HepG2 (cell line): ENCODE measurements around the gene DNAJB12. TPM values are rescaled to one million over a fixed set of nuclear protein-coding genes. Genes with fewer than 3 reads are reported as not detected.
A peak's percentile ranks its signal among the peaks of the same experiment; 100 is the strongest.

Experiments
- CC2D1A ChIP-seq: sonication (generic); formaldehyde crosslinking; IDR thresholded peaks from 2 replicates; pipeline ENCODE4 v1.8.1; 2023; ENCODE audit warnings: mild to moderate bottlenecking, missing genetic modification reagents
- EED ChIP-seq: sonication (generic); formaldehyde crosslinking; IDR thresholded peaks from 2 replicates; pipeline ENCODE4 v1.5.0; 2020; ENCODE audit warnings: mild to moderate bottlenecking, missing genetic modification reagents
- ETV5 ChIP-seq: IDR thresholded peaks from 2 replicates; pipeline ENCODE4 v1.6.1; 2018; ENCODE audit warnings: missing biosample characterization, missing genetic modification reagents, inconsistent platforms, borderline replicate concordance
- GTF3A ChIP-seq: sonication (generic); formaldehyde crosslinking; conservative IDR thresholded peaks from 2 replicates; pipeline ENCODE4 v1.4.0; 2020; ENCODE audit warnings: mild to moderate bottlenecking, missing genetic modification reagents
- HNRNPL ChIP-seq: fragments of 200-400 bp; formaldehyde crosslinking; IDR thresholded peaks from 2 replicates; pipeline ENCODE4 v1.6.1; 2017; ENCODE audit warnings: mild to moderate bottlenecking, low read depth, low read length
- IKZF4 ChIP-seq: sonication (generic); formaldehyde crosslinking; IDR thresholded peaks from 2 replicates; pipeline ENCODE4 v1.5.1; 2020; ENCODE audit warnings: borderline replicate concordance, mild to moderate bottlenecking, low read depth, missing genetic modification reagents; ENCODE audit errors: not compliant biosample characterization
- KLF12 ChIP-seq: sonication (generic); formaldehyde crosslinking; IDR thresholded peaks from 2 replicates; pipeline ENCODE4 v1.4.0; 2020; ENCODE audit warnings: missing genetic modification reagents, borderline replicate concordance
- NFYB ChIP-seq: sonication (generic); formaldehyde crosslinking; IDR thresholded peaks from 2 replicates; pipeline ENCODE4 v1.4.0; 2020; ENCODE audit warnings: missing genetic modification reagents
- PAX8 ChIP-seq: sonication (generic); formaldehyde crosslinking; IDR thresholded peaks from 2 replicates; pipeline ENCODE4 v1.8.0; 2022; ENCODE audit warnings: mild to moderate bottlenecking, missing genetic modification reagents, borderline replicate concordance
- SIN3B ChIP-seq: fragments of 150-350 bp; IDR thresholded peaks from 2 replicates; pipeline ENCODE4 v1.6.1; 2014; ENCODE audit warnings: low read length
- SRY ChIP-seq: sonication (generic); formaldehyde crosslinking; IDR thresholded peaks from 2 replicates; pipeline ENCODE4 v1.8.0; 2022; ENCODE audit warnings: mild to moderate bottlenecking, missing genetic modification reagents
- SUZ12 ChIP-seq: fragments of 150-350 bp; IDR thresholded peaks from 2 replicates; pipeline ENCODE4 v1.6.1; 2014; ENCODE audit warnings: low read depth, low read length
- U2AF2 ChIP-seq: fragments of 200-400 bp; formaldehyde crosslinking; IDR thresholded peaks from 2 replicates; pipeline ENCODE4 v1.6.1; 2017; ENCODE audit warnings: low read depth, mild to moderate bottlenecking, low read length
- ZFP62 ChIP-seq: sonication (generic); formaldehyde crosslinking; IDR thresholded peaks from 2 replicates; pipeline ENCODE4 v1.4.0; 2020; ENCODE audit warnings: missing genetic modification reagents
- ZMYM3 ChIP-seq: sonication (generic); formaldehyde crosslinking; IDR thresholded peaks from 2 replicates; pipeline ENCODE4 v1.5.1; 2020; ENCODE audit warnings: mild to moderate bottlenecking, missing genetic modification reagents
- ZNF124 ChIP-seq: sonication (generic); formaldehyde crosslinking; IDR thresholded peaks from 2 replicates; pipeline ENCODE4 v1.4.0; 2020; ENCODE audit warnings: missing genetic modification reagents
- ZNF205 ChIP-seq: IDR thresholded peaks from 2 replicates; pipeline ENCODE4 v1.6.1; 2018; ENCODE audit warnings: missing biosample characterization, missing genetic modification reagents
- ZNF615 ChIP-seq: sonication (generic); formaldehyde crosslinking; IDR thresholded peaks from 2 replicates; pipeline ENCODE4 v1.5.0; 2020; ENCODE audit warnings: mild to moderate bottlenecking, missing genetic modification reagents, borderline replicate concordance
- ZNF761 ChIP-seq: sonication (generic); formaldehyde crosslinking; conservative IDR thresholded peaks from 2 replicates; pipeline ENCODE4 v1.4.0; 2020; ENCODE audit warnings: mild to moderate bottlenecking, missing genetic modification reagents
- polyA plus RNA-seq, 8 experiments: library from polyadenylated mRNA; depleted of rRNA in 3 of 8; stranded (reverse) in 7 of 8; unstranded in 1 of 8; fragments of >200 nt; fragmentation: Illumina TruSeq in 4 of 8; extraction: Trizol in 4 of 8; gene quantifications; 2 replicates each; pipeline versions ENCODE4 v1.2.1 to v1.2.3, GENCODE V29; 2011 to 2016; ENCODE audit warnings: low read depth in 4 of 8, missing spikeins in 1 of 8, mixed read lengths in 1 of 8; ENCODE audit not compliant: insufficient read depth in 1 of 8
- total RNA-seq, 5 experiments: library from RNA; depleted of rRNA; stranded (reverse); fragments of >200 nt; fragmentation: Illumina TruSeq; extraction: Trizol; gene quantifications; 2 replicates each; pipeline ENCODE4 v1.2.3, GENCODE V29; 2016; ENCODE audit warnings: low read depth in 1 of 5
- TF ChIP-seq, protein P1 (sequence below): sonication (generic); formaldehyde crosslinking; IDR thresholded peaks from 2 replicates; pipeline ENCODE4 v1.4.0; 2020; ENCODE audit warnings: missing genetic modification reagents, borderline replicate concordance
- TF ChIP-seq, protein P2 (sequence below): sonication (generic); formaldehyde crosslinking; IDR thresholded peaks from 2 replicates; pipeline ENCODE4 v1.5.1; 2020; ENCODE audit warnings: missing genetic modification reagents, mild to moderate bottlenecking, borderline replicate concordance
- TF ChIP-seq, protein P3 (sequence below): sonication (generic); IDR thresholded peaks from 2 replicates; pipeline ENCODE4 v1.6.1; 2016; ENCODE audit warnings: low read depth, borderline replicate concordance
- TF ChIP-seq, protein P4 (sequence below): sonication (generic); formaldehyde crosslinking; IDR thresholded peaks from 2 replicates; pipeline ENCODE4 v1.4.0; 2020; ENCODE audit warnings: missing genetic modification reagents
- TF ChIP-seq, protein P5 (sequence below): sonication (generic); formaldehyde crosslinking; IDR thresholded peaks from 2 replicates; pipeline ENCODE4 v1.5.0; 2020; ENCODE audit warnings: mild to moderate bottlenecking, low read depth, missing genetic modification reagents, borderline replicate concordance

DNAJB12 gene
- total and polyA plus RNA-seq, 2 of the 13 experiments (the other 11 are each of a cell fraction or from before 2014, with no cell fraction given): 10.8 to 18.2 TPM

DNA sequence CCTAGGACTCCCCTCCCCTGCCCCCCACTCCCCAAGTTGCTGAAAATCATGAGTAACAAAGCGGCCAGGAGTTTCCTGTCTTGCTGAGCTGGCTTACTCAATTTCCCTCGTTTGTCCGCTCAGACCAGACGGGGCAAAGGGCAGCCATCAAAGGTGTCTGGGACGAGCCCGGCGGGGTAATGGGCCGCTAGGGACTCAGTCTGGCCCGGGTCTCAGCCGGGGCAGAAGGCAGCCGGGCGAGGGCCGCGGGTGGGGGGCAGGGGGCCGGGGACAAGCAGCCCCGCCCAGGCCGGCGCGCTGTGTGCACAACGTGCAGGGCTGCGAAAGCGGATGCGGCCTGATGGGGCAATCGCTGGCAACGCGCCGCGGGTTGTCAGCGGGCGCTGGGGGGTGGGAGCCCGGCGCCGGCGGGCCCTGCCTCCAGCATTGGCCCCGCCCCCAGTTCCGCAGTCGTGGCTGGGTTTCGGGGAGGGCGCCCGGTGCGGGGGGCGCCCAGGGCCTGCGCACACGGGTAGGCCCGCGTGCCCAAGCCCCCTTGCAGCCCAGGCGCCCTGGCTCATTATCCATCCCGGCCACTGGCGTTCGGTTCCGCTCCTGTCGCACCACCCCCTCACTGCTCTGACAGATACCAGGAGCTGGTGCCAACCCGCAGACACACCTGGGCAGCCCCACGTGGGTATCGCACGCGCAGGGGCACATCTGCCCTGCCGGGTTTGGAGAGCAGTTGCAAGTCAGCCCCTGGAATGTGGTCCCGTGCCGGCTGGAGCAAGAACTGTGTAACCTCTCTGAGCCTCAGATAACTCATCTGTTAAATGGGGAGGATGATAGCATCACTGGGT, 35.1 kb downstream of the DNAJB12 start (continued):
- no peak for TF ChIP-seq SUZ12
- no peak for TF ChIP-seq ZNF205 (CRISPR knock-in tag)
- TF ChIP-seq GTF3A (CRISPR knock-in tag): no peak
- TF ChIP-seq PAX8 (CRISPR knock-in tag): peak; percentile 63; the same call in 1 of the 2 replicates
- TF ChIP-seq ZMYM3 (CRISPR knock-in tag): peak; percentile 90
- peak; percentile 34; the same call in 1 of the 2 replicates for TF ChIP-seq KLF12 (CRISPR knock-in tag)
- TF ChIP-seq ZNF761 (CRISPR knock-in tag): 0 out of 2 replicates have a peak, but pooled peaks have one; percentile 76
- no peak for TF ChIP-seq NFYB (CRISPR knock-in tag)
- no peak for TF ChIP-seq U2AF2
- TF ChIP-seq EED (CRISPR knock-in tag): no peak
- TF ChIP-seq, protein P1, sequence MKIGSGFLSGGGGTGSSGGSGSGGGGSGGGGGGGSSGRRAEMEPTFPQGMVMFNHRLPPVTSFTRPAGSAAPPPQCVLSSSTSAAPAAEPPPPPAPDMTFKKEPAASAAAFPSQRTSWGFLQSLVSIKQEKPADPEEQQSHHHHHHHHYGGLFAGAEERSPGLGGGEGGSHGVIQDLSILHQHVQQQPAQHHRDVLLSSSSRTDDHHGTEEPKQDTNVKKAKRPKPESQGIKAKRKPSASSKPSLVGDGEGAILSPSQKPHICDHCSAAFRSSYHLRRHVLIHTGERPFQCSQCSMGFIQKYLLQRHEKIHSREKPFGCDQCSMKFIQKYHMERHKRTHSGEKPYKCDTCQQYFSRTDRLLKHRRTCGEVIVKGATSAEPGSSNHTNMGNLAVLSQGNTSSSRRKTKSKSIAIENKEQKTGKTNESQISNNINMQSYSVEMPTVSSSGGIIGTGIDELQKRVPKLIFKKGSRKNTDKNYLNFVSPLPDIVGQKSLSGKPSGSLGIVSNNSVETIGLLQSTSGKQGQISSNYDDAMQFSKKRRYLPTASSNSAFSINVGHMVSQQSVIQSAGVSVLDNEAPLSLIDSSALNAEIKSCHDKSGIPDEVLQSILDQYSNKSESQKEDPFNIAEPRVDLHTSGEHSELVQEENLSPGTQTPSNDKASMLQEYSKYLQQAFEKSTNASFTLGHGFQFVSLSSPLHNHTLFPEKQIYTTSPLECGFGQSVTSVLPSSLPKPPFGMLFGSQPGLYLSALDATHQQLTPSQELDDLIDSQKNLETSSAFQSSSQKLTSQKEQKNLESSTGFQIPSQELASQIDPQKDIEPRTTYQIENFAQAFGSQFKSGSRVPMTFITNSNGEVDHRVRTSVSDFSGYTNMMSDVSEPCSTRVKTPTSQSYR (CRISPR knock-in tag): peak; percentile 93; the same call in 1 of the 2 replicates
- TF ChIP-seq, protein P2, sequence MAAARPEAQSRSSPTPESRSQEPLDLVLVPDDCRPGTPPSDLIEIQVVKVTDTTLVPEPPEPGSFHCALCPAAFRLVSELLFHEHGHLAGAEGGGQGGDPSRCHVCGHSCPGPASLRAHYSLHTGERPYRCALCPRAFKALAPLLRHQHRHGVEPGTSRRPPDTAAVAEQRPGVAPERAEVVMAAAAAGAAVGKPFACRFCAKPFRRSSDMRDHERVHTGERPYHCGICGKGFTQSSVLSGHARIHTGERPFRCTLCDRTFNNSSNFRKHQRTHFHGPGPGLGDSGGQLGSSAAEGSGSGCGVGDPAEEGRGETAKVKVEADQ (CRISPR knock-in tag): peak; percentile 62
- no peak for TF ChIP-seq ZNF615 (CRISPR knock-in tag)
- TF ChIP-seq, protein P3, sequence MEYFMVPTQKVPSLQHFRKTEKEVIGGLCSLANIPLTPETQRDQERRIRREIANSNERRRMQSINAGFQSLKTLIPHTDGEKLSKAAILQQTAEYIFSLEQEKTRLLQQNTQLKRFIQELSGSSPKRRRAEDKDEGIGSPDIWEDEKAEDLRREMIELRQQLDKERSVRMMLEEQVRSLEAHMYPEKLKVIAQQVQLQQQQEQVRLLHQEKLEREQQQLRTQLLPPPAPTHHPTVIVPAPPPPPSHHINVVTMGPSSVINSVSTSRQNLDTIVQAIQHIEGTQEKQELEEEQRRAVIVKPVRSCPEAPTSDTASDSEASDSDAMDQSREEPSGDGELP: no peak; the same call in 1 of the 2 replicates
- no peak for TF ChIP-seq SIN3B
- TF ChIP-seq CC2D1A (CRISPR knock-in tag): no peak
- TF ChIP-seq SRY (CRISPR knock-in tag): peak; percentile 80; the same call in 1 of the 2 replicates
- TF ChIP-seq IKZF4 (CRISPR knock-in tag): peak; percentile 69
- TF ChIP-seq ZFP62 (CRISPR knock-in tag): no peak
- TF ChIP-seq, protein P4, sequence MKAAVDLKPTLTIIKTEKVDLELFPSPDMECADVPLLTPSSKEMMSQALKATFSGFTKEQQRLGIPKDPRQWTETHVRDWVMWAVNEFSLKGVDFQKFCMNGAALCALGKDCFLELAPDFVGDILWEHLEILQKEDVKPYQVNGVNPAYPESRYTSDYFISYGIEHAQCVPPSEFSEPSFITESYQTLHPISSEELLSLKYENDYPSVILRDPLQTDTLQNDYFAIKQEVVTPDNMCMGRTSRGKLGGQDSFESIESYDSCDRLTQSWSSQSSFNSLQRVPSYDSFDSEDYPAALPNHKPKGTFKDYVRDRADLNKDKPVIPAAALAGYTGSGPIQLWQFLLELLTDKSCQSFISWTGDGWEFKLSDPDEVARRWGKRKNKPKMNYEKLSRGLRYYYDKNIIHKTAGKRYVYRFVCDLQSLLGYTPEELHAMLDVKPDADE (CRISPR knock-in tag): no peak
- TF ChIP-seq ZNF124 (CRISPR knock-in tag): peak; percentile 69; the same call in 1 of the 2 replicates
- TF ChIP-seq ETV5 (CRISPR knock-in tag): peak; percentile 95
- peak; percentile 94 for TF ChIP-seq HNRNPL
- TF ChIP-seq, protein P5, sequence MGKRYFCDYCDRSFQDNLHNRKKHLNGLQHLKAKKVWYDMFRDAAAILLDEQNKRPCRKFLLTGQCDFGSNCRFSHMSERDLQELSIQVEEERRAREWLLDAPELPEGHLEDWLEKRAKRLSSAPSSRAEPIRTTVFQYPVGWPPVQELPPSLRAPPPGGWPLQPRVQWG (CRISPR knock-in tag): no peak
